Measurements from ENCODE around the gene KLRF1. TPM values are rescaled to one million over a fixed set of nuclear protein-coding genes. Genes with fewer than 3 reads are reported as not detected.
A peak's percentile ranks its signal among the peaks of the same experiment; 100 is the strongest.

The KLRF1 gene
- total RNA-seq, 1 experiment from 2014 or later = not detected

- Histone ChIP-seq H3K4me3 (replicated peaks in 1 of 2; ENCODE audit: low read depth in 1 of 2, low read length in 2 of 2) (peak within 1 kb of the TSS; percentile 6 to 35; a peak in 2 of 4 replicates), H3K9me2 (ENCODE audit: insufficient read depth) (no peaks in the 10 kb centered on the region), H3K4me1 (ENCODE audit: control insufficient read depth in 1 of 2, insufficient read depth in 2 of 2, low read length in 2 of 2) (no peaks in the 10 kb centered on the region), H3K36me3 (ENCODE audit: control insufficient read depth in 1 of 2, insufficient read depth in 2 of 2, low read length in 2 of 2) (no peaks in the 10 kb centered on the region), H3K9me3 (ENCODE audit: control insufficient read depth in 1 of 2, insufficient read depth in 1 of 2, low read depth in 1 of 2, low read length in 2 of 2) (no peaks in the 10 kb centered on the region), H3K27ac (ENCODE audit: low read depth, low read length) (no peak within 1 kb of the TSS), H4K20me1 (ENCODE audit: insufficient read depth) (no peaks in the 10 kb centered on the region; the same call in 1 of the 2 replicates), H2AFZ (ENCODE audit: low read depth, low read length, poor library complexity, severe bottlenecking) (peak within 1 kb of the TSS; percentile 11), H3K27me3 (ENCODE audit: insufficient read depth, low read length) (peaks cover 45% of the 10 kb centered on the region), H3K4me2 (ENCODE audit: low read length) (peak within 1 kb of the TSS; percentile 34), H3K79me2 (ENCODE audit: insufficient read depth, low read length) (no peaks in the 10 kb centered on the region), H3K9ac (ENCODE audit: low read length) (no peak within 1 kb of the TSS)
- intact Hi-C loops (cut with micrococcal nuclease) = no loop called here
- ChIA-PET CTCF (no interaction called here), POLR2A (no interaction called here), RAD21 (ENCODE audit: low non-redundant PET in 1 of 2, low total read pairs in 2 of 2, uncharacterized antibody in 2 of 2, unreplicated experiment in 2 of 2) (no interaction called here)
- no TSS peak for BruUV-seq (replicated peaks)
- no peak for DNase-seq (ENCODE audit: low read depth, low spot score)
- no peak for ATAC-seq
- TF ChIP-seq ELF1 (IDR thresholded peaks at IDR 0.05; ENCODE audit: borderline replicate concordance, low read depth) (no peak), CEBPB (IDR thresholded peaks at IDR 0.05; ENCODE audit: low read depth) (no peak), CBX3 (IDR thresholded peaks at IDR 0.05; ENCODE audit: low read depth) (no peak), YY1 (IDR thresholded peaks at IDR 0.05; ENCODE audit: extremely low read depth, insufficient replicate concordance, low read depth, low read length) (no peak), POLR2AphosphoS5 (IDR thresholded peaks at IDR 0.05; ENCODE audit: low read depth, low read length) (no peak), EZH2phosphoT487 (IDR thresholded peaks at IDR 0.05; ENCODE audit: borderline replicate concordance) (peak; percentile 58; the same call in 1 of the 2 replicates), MAX (IDR thresholded peaks at IDR 0.05) (no peak)
Measured at GRCh38 chr12:9869307-9870161, 42.3 kb downstream of the KLRF1 start, which contains the start of gene CLEC2B. TSS of gene CLEC2B (minus strand) at chr12:9869354.

DNA sequence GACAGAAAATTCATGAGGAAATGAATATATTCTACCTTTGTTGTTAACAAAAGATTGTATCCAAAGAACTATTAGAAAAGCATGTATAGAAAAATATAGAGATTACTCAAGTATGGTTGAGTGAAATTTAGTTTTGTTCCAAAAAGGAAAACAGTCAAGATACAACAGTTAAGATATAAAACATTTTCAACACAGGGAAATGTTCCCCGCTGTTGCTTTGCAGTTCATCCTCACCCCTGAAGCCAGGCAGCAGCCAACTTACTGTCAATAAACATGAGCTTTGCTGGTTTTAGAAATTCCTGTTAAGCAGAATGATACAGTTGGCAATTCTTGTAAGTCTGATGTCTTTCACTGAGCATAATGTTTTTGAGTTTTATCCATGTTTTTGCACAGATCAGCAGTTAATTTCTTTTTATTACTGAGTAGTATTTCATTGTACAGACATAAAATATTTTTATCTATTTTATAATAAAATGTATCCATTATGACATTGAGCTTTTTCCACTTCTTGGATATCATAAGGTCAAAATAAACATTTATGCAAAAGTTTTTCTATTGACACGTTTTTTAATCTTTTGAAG lies 43.1 kb downstream of the KLRF1 start:
- H3K36me3 ChIP-seq (ENCODE audit: control insufficient read depth in 1 of 2, insufficient read depth in 2 of 2, low read length in 2 of 2) = no peaks in the 10 kb centered on the region
- H3K27me3 ChIP-seq (ENCODE audit: insufficient read depth, low read length) = peaks cover 45% of the 10 kb centered on the region
- no peaks in the 10 kb centered on the region for H3K9me2 ChIP-seq (ENCODE audit: insufficient read depth)
- no peaks in the 10 kb centered on the region; the same call in 1 of the 2 replicates for H4K20me1 ChIP-seq (ENCODE audit: insufficient read depth)
- TF ChIP-seq RAD21 (IDR thresholded peaks at IDR 0.05; ENCODE audit: low read depth) = no peak
- TF ChIP-seq EZH2phosphoT487 (IDR thresholded peaks at IDR 0.05; ENCODE audit: borderline replicate concordance) = no peak
- no peak for TF ChIP-seq SIN3A (IDR thresholded peaks at IDR 0.05; ENCODE audit: low read depth)
- no peak for TF ChIP-seq EGR1 (IDR thresholded peaks at IDR 0.05; ENCODE audit: low read depth)
- TF ChIP-seq ZFX (IDR thresholded peaks at IDR 0.05) = no peak
- TF ChIP-seq FOSL1 (IDR thresholded peaks at IDR 0.05; ENCODE audit: low read depth) = no peak
- no peak for TF ChIP-seq MAX (IDR thresholded peaks at IDR 0.05)
- TF ChIP-seq, protein P1, sequence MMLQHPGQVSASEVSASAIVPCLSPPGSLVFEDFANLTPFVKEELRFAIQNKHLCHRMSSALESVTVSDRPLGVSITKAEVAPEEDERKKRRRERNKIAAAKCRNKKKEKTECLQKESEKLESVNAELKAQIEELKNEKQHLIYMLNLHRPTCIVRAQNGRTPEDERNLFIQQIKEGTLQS (IDR thresholded peaks at IDR 0.05) = no peak
- TF ChIP-seq YY1 (IDR thresholded peaks at IDR 0.05; ENCODE audit: extremely low read depth, insufficient replicate concordance, low read depth, low read length) = no peak
- TF ChIP-seq ZNF274 (IDR thresholded peaks at IDR 0.05; ENCODE audit: low read depth, low read length) = no peak
- BruUV-seq (replicated peaks) = no TSS peak
- H2AFZ ChIP-seq (ENCODE audit: low read depth, low read length, poor library complexity, severe bottlenecking) = no peak overlapping the region
- no peak overlapping the region for H3K4me2 ChIP-seq (ENCODE audit: low read length)
- H3K9me3 ChIP-seq (ENCODE audit: control insufficient read depth in 1 of 2, insufficient read depth in 1 of 2, low read depth in 1 of 2, low read length in 2 of 2) = no peaks in the 10 kb centered on the region
- ChIA-PET CTCF (no interaction called here), RAD21 (ENCODE audit: low non-redundant PET in 1 of 2, low total read pairs in 2 of 2, uncharacterized antibody in 2 of 2, unreplicated experiment in 2 of 2) (no interaction called here), POLR2A (no interaction called here)
- H3K4me3 ChIP-seq (replicated peaks in 1 of 2; ENCODE audit: low read depth in 1 of 2, low read length in 2 of 2) = no peak overlapping the region
- H3K4me1 ChIP-seq (ENCODE audit: control insufficient read depth in 1 of 2, insufficient read depth in 2 of 2, low read length in 2 of 2) = no peaks in the 10 kb centered on the region
- DNase-seq (ENCODE audit: low read depth, low spot score) (no peak), ATAC-seq (no peak)
- intact Hi-C loops (cut with micrococcal nuclease) = no loop called here
- no peak overlapping the region for H3K27ac ChIP-seq (ENCODE audit: low read depth, low read length)
- no peak overlapping the region for H3K9ac ChIP-seq (ENCODE audit: low read length)
- H3K79me2 ChIP-seq (ENCODE audit: insufficient read depth, low read length) = no peaks in the 10 kb centered on the region
